SK-N-SH (cell line): ENCODE measurements around the gene ASGR1. TPM values are rescaled to one million over a fixed set of nuclear protein-coding genes. Genes with fewer than 3 reads are reported as not detected.

Experiments
- CTCF ChIA-PET: fragments of 300-600, 350-600 bp; formaldehyde crosslinking; extraction: SDS; loops from one replicate; lab custom pipeline; 2021; lab: Yijun Ruan, JAX
- POLR2A ChIA-PET: fragments of 350-600 bp; sonication (Branson Sonifier 250); formaldehyde crosslinking; extraction: SDS; loops from one replicate; lab custom pipeline; 2020; ENCODE audit warnings: antibody characterized with exemption, inconsistent platforms; lab: Yijun Ruan, JAX
- DNase-seq: peaks from one replicate; pipeline ENCODE4 v3.0.0; 2012
- H2AFZ ChIP-seq: fragments of 200-600 bp; sonication (generic); 2 replicates; pipeline ENCODE4 v1.8.1; 2016; ENCODE audit warnings: antibody characterized with exemption, mild to moderate bottlenecking, low read depth
- H3F3A ChIP-seq: fragments of 200-600 bp; sonication (generic); replicated peaks from 2 replicates; pipeline ENCODE3; 2016; ENCODE audit warnings: antibody characterized with exemption, mild to moderate bottlenecking; ENCODE audit not compliant: insufficient read depth
- H3K27ac ChIP-seq, 2 experiments: fragments of 200-500 bp in 1 of 2; fragments of 200-600 bp in 1 of 2; sonication (Bioruptor generic) in 1 of 2; sonication (generic), shearing (Covaris generic) in 1 of 2; 2 replicates each; pipeline versions ENCODE4 v1.5.1 to v1.6.1; 2014 to 2016; ENCODE audit warnings: low read depth in 2 of 2, inconsistent platforms in 1 of 2, low read length in 1 of 2, mild to moderate bottlenecking in 1 of 2, mixed read lengths in 1 of 2
- H3K27me3 ChIP-seq: fragments of 200-600 bp; sonication (generic), shearing (Covaris generic); 2 replicates; pipeline ENCODE4 v1.6.1; 2016; ENCODE audit warnings: mixed run types; ENCODE audit not compliant: insufficient read depth
- H3K36me3 ChIP-seq, 2 experiments: fragments of 200-500 bp in 1 of 2; fragments of 200-600 bp in 1 of 2; sonication (Bioruptor generic) in 1 of 2; sonication (generic) in 1 of 2; replicated peaks in 1 of 2; 2 replicates each; pipeline versions ENCODE3 to v1.5.1; 2014 to 2016; ENCODE audit warnings: low read length in 1 of 2, mild to moderate bottlenecking in 1 of 2; ENCODE audit not compliant: insufficient read depth in 2 of 2, control insufficient read depth in 1 of 2
- H3K4me1 ChIP-seq, 2 experiments: fragments of 200-500 bp in 1 of 2; fragments of 200-600 bp in 1 of 2; sonication (Bioruptor generic) in 1 of 2; sonication (generic), shearing (Covaris generic) in 1 of 2; 2 replicates each; pipeline versions ENCODE4 v1.5.1 to v1.6.1; 2014 to 2016; ENCODE audit warnings: low read depth in 1 of 2, low read length in 1 of 2, mixed run types in 1 of 2; ENCODE audit not compliant: insufficient read depth in 2 of 2, control insufficient read depth in 1 of 2
- H3K4me2 ChIP-seq: fragments of 200-600 bp; sonication (generic), shearing (Covaris generic); 2 replicates; pipeline ENCODE4 v1.6.1; 2017; ENCODE audit warnings: mixed run types
- H3K4me3 ChIP-seq, 2 experiments: fragments of 200-500 bp in 1 of 2; fragments of 200-600 bp in 1 of 2; sonication (Bioruptor generic) in 1 of 2; sonication (generic), shearing (Covaris generic) in 1 of 2; 2 replicates each; pipeline versions ENCODE4 v1.5.1 to v1.8.1; 2014 to 2016; ENCODE audit warnings: low read depth in 2 of 2, inconsistent platforms in 1 of 2, low read length in 1 of 2, mild to moderate bottlenecking in 1 of 2, mixed read lengths in 1 of 2, moderate library complexity in 1 of 2
- H3K79me2 ChIP-seq: fragments of 200-600 bp; sonication (generic); 2 replicates; pipeline ENCODE4 v1.8.1; 2017; ENCODE audit warnings: mild to moderate bottlenecking; ENCODE audit not compliant: insufficient read depth
- H3K9ac ChIP-seq: fragments of 200-600 bp; sonication (generic); 2 replicates; pipeline ENCODE4 v1.6.1; 2017; ENCODE audit warnings: mixed run types
- H3K9me2 ChIP-seq: fragments of 200-600 bp; sonication (generic); 2 replicates; pipeline ENCODE4 v1.6.1; 2017; ENCODE audit warnings: mixed run types
- H3K9me3 ChIP-seq: fragments of 200-600 bp; sonication (generic); 2 replicates; pipeline ENCODE4 v1.6.1; 2017; ENCODE audit warnings: mixed run types, mild to moderate bottlenecking, moderate library complexity
- H4K20me1 ChIP-seq: fragments of 200-600 bp; sonication (generic); 2 replicates; pipeline ENCODE4 v1.6.1; 2017; ENCODE audit warnings: mild to moderate bottlenecking, mixed run types; ENCODE audit not compliant: insufficient read depth
- EP300 ChIP-seq, 2 experiments: IDR thresholded peaks; 2 replicates each; pipeline versions ENCODE4 v1.4.0 to v1.6.1; 2012; ENCODE audit warnings: borderline replicate concordance in 1 of 2, low read depth in 1 of 2, low read length in 1 of 2
- FOXM1 ChIP-seq: IDR thresholded peaks from 2 replicates; pipeline ENCODE4 v1.4.0; 2012; ENCODE audit warnings: low read depth, mild to moderate bottlenecking
- GATA2 ChIP-seq: sonication (generic); formaldehyde crosslinking; IDR thresholded peaks from 2 replicates; pipeline ENCODE4 v1.5.0; 2020; ENCODE audit warnings: mild to moderate bottlenecking, missing genetic modification reagents
- MEF2A ChIP-seq: IDR thresholded peaks from 2 replicates; pipeline ENCODE4 v1.4.0; 2012; ENCODE audit warnings: low read depth, borderline replicate concordance
- POLR2AphosphoS5 ChIP-seq: IDR thresholded peaks from 2 replicates; pipeline ENCODE4 v1.6.1; 2012; ENCODE audit warnings: low read depth, low read length
- RAD21 ChIP-seq: IDR thresholded peaks from 2 replicates; pipeline ENCODE4 v1.6.1; 2012; ENCODE audit warnings: mild to moderate bottlenecking, low read length
- RCOR1 ChIP-seq: fragments of 150-350 bp; IDR thresholded peaks from 2 replicates; pipeline ENCODE4 v1.6.1; 2017; ENCODE audit warnings: antibody characterized with exemption, low read length
- RFX5 ChIP-seq: IDR thresholded peaks from 2 replicates; pipeline ENCODE4 v1.6.1; 2012; ENCODE audit warnings: mild to moderate bottlenecking, improper control_type of control experiment, low read length
- RXRA ChIP-seq: IDR thresholded peaks from 2 replicates; pipeline ENCODE4 v1.4.0; 2012; ENCODE audit warnings: low read depth, mild to moderate bottlenecking, borderline replicate concordance
- SMC3 ChIP-seq: IDR thresholded peaks from 2 replicates; pipeline ENCODE4 v1.6.1; 2012; ENCODE audit warnings: low read depth, low read length, improper control_type of control experiment
- YY1 ChIP-seq: IDR thresholded peaks from 2 replicates; pipeline ENCODE4 v1.4.0; 2012; ENCODE audit warnings: low read depth, mild to moderate bottlenecking
- WGBS: methylation state at CpG from one replicate; pipeline ENCODE4 v1.1.6; 2017; ENCODE audit warnings: low lambda C conversion rate; 5-methylcytosine and 5-hydroxymethylcytosine counted together
- polyA plus RNA-seq, 3 experiments: library from polyadenylated mRNA; depleted of rRNA; stranded (reverse); fragments of >200 nt; gene quantifications; 2 replicates each; pipeline ENCODE4 v1.2.3, GENCODE V29; 2012
- TF ChIP-seq, protein P1 (sequence below): fragments of 150-350 bp; IDR thresholded peaks from 2 replicates; pipeline ENCODE4 v1.6.1; 2017; ENCODE audit warnings: antibody characterized with exemption, low read length, low read depth, borderline replicate concordance
- TF ChIP-seq, protein P2 (sequence below): IDR thresholded peaks from 2 replicates; pipeline ENCODE4 v1.6.1; 2012; ENCODE audit warnings: mild to moderate bottlenecking, low read depth, low read length, moderate library complexity
- TF ChIP-seq, protein P3 (sequence below): IDR thresholded peaks from 2 replicates; pipeline ENCODE4; 2012
- TF ChIP-seq, protein P4 (sequence below): IDR thresholded peaks from 2 replicates; pipeline ENCODE4 v1.4.0; 2012; ENCODE audit warnings: low read depth, borderline replicate concordance

The ASGR1 gene
- polyA plus RNA-seq, 1 of the 3 experiments (the other 2 are of a cell fraction) = 2.1 TPM

DNA sequence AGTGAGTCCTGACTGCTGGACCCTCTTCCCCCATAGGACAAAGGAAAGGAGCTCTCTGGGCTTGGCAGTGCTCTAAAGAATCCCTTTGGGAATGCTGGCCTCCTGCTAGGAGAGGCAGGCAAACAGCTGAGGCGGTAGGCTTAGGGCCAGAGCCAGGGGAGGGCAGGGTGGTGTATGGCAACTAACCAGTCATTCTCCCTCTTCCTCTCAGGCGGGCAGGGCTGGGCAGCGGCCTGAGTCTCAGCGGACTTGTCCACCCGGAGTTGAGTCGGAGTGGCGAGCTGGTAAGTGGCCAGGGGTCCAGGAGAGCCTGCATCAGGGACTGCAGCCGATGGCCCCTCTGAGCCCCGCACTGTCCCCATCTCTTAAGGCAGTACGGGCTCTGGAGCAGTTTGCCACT, 44.9 kb upstream of the ASGR1 start (continued):
- TF ChIP-seq, protein P1, sequence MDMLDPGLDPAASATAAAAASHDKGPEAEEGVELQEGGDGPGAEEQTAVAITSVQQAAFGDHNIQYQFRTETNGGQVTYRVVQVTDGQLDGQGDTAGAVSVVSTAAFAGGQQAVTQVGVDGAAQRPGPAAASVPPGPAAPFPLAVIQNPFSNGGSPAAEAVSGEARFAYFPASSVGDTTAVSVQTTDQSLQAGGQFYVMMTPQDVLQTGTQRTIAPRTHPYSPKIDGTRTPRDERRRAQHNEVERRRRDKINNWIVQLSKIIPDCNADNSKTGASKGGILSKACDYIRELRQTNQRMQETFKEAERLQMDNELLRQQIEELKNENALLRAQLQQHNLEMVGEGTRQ = no peak
- TF ChIP-seq YY1 (no peak), POLR2AphosphoS5 (no peak), EP300 (IDR thresholded peaks at IDR 0.05; ENCODE audit: borderline replicate concordance in 1 of 2, low read depth in 1 of 2, low read length in 1 of 2) (no peak), RAD21 (no peak)
- TF ChIP-seq, protein P2, sequence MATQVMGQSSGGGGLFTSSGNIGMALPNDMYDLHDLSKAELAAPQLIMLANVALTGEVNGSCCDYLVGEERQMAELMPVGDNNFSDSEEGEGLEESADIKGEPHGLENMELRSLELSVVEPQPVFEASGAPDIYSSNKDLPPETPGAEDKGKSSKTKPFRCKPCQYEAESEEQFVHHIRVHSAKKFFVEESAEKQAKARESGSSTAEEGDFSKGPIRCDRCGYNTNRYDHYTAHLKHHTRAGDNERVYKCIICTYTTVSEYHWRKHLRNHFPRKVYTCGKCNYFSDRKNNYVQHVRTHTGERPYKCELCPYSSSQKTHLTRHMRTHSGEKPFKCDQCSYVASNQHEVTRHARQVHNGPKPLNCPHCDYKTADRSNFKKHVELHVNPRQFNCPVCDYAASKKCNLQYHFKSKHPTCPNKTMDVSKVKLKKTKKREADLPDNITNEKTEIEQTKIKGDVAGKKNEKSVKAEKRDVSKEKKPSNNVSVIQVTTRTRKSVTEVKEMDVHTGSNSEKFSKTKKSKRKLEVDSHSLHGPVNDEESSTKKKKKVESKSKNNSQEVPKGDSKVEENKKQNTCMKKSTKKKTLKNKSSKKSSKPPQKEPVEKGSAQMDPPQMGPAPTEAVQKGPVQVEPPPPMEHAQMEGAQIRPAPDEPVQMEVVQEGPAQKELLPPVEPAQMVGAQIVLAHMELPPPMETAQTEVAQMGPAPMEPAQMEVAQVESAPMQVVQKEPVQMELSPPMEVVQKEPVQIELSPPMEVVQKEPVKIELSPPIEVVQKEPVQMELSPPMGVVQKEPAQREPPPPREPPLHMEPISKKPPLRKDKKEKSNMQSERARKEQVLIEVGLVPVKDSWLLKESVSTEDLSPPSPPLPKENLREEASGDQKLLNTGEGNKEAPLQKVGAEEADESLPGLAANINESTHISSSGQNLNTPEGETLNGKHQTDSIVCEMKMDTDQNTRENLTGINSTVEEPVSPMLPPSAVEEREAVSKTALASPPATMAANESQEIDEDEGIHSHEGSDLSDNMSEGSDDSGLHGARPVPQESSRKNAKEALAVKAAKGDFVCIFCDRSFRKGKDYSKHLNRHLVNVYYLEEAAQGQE = no peak
- TF ChIP-seq, all 33 proteins: peak for 0

DNA sequence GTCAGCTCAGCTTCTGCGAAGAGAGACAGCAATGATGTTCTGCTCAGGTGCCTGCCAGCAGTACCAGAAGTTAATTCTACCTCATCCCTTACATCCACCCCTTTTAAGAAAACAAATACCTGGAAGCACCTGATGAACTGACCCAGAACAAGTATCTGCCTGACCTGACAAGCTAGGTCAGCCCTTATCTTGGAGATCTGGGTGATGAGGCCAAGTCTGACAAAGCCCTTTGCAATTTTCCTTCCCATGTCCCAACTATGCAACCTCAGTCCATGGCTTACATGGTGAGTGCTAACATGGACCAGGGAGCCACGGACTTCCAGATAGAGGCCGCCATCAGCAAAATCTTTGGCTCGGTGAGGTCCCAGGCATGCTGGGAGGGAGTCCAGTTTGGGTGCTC, 44.2 kb upstream of the ASGR1 start:
- peaks cover 22% of the 10 kb centered on the region for H3K79me2 ChIP-seq
- POLR2A ChIA-PET = interaction anchor here (4.9 kb wide), 1 partner anchor 11 kb away, joined by 27 read pairs; the partner anchor contains the start of gene DVL2
- H2AFZ ChIP-seq = no peak overlapping the region
- H3K4me2 ChIP-seq = no peak overlapping the region
- no peaks in the 10 kb centered on the region; the same call in 1 of the 2 replicates for H4K20me1 ChIP-seq
- H3K36me3 ChIP-seq = peaks cover 31 to 61% of the 10 kb centered on the region in 2 experiments
- H3F3A ChIP-seq = peaks cover 39% of the 10 kb centered on the region
- H3K9ac ChIP-seq = no peak overlapping the region
- peaks cover 8 to 28% of the 10 kb centered on the region in 2 experiments; a peak in 2 of 4 replicates for H3K4me1 ChIP-seq
- H3K9me3 ChIP-seq = no peaks in the 10 kb centered on the region
- H3K27me3 ChIP-seq = no peaks in the 10 kb centered on the region
- CTCF ChIA-PET = interaction anchor here (3.5 kb wide), 1 partner anchor 9 kb away, joined by 15 read pairs; no protein-coding TSS in a partner anchor
- no peaks in the 10 kb centered on the region for H3K9me2 ChIP-seq
- TF ChIP-seq SMC3 (no peak), RFX5 (no peak), GATA2 (no peak), FOXM1 (no peak), RXRA (no peak), RCOR1 (no peak), MEF2A (no peak)
- TF ChIP-seq, protein P3, sequence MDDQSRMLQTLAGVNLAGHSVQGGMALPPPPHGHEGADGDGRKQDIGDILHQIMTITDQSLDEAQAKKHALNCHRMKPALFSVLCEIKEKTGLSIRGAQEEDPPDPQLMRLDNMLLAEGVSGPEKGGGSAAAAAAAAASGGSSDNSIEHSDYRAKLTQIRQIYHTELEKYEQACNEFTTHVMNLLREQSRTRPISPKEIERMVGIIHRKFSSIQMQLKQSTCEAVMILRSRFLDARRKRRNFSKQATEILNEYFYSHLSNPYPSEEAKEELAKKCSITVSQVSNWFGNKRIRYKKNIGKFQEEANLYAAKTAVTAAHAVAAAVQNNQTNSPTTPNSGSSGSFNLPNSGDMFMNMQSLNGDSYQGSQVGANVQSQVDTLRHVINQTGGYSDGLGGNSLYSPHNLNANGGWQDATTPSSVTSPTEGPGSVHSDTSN = no peak
- TF ChIP-seq, protein P1 = no peak
- TF ChIP-seq, protein P4, sequence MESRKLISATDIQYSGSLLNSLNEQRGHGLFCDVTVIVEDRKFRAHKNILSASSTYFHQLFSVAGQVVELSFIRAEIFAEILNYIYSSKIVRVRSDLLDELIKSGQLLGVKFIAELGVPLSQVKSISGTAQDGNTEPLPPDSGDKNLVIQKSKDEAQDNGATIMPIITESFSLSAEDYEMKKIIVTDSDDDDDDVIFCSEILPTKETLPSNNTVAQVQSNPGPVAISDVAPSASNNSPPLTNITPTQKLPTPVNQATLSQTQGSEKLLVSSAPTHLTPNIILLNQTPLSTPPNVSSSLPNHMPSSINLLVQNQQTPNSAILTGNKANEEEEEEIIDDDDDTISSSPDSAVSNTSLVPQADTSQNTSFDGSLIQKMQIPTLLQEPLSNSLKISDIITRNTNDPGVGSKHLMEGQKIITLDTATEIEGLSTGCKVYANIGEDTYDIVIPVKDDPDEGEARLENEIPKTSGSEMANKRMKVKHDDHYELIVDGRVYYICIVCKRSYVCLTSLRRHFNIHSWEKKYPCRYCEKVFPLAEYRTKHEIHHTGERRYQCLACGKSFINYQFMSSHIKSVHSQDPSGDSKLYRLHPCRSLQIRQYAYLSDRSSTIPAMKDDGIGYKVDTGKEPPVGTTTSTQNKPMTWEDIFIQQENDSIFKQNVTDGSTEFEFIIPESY = no peak
- WGBS = 95% methylated on average over 3 of the region's 4 CpGs
- no peak overlapping the region for H3K4me3 ChIP-seq
- H3K27ac ChIP-seq = 0 out of 4 replicates have a peak overlapping the region, but pooled peaks of 1 of the 2 experiments have one; percentile 11
- DNase-seq = no peak
